ENCODE results near the gene PRKD2.

DNA sequence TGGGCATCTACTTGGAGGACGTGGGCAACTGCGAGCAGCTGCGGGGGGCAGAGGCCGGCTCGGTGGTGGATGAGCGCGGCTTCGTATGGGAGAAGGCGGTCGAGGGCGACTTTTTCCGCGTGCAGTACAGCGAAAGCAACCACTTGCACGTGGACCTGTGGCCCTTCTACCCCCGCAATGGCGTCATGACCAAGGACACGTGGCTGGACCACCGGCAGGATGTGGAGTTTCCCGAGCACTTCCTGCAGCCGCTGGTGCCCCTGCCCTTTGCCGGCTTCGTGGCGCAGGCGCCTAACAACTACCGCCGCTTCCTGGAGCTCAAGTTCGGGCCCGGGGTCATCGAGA is 39.6 kb upstream of the PRKD2 start:
- TF ChIP-seq, protein P1, sequence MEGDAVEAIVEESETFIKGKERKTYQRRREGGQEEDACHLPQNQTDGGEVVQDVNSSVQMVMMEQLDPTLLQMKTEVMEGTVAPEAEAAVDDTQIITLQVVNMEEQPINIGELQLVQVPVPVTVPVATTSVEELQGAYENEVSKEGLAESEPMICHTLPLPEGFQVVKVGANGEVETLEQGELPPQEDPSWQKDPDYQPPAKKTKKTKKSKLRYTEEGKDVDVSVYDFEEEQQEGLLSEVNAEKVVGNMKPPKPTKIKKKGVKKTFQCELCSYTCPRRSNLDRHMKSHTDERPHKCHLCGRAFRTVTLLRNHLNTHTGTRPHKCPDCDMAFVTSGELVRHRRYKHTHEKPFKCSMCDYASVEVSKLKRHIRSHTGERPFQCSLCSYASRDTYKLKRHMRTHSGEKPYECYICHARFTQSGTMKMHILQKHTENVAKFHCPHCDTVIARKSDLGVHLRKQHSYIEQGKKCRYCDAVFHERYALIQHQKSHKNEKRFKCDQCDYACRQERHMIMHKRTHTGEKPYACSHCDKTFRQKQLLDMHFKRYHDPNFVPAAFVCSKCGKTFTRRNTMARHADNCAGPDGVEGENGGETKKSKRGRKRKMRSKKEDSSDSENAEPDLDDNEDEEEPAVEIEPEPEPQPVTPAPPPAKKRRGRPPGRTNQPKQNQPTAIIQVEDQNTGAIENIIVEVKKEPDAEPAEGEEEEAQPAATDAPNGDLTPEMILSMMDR (IDR thresholded peaks at IDR 0.05) = no peak
- TF ChIP-seq POLR2A (IDR thresholded peaks at IDR 0.05) = no peak

All from uterus (tissue), 2 donors.